ENCODE results near the gene WNK1. TPM values are rescaled to one million over a fixed set of nuclear protein-coding genes. Genes with fewer than 3 reads are reported as not detected.
A peak's percentile ranks its signal among the peaks of the same experiment; 100 is the strongest.

The WNK1 gene
- total RNA-seq, 3 donors from 2014 or later = 173 to 192 (median 176) TPM

GRCh38 chr12:946631-947030 lies 194.3 kb downstream of the WNK1 start:
- H3K27ac ChIP-seq = no peak overlapping the region
- TF ChIP-seq POLR2A (IDR thresholded peaks at IDR 0.05) = no peak
- TF ChIP-seq POLR2AphosphoS5 (IDR thresholded peaks at IDR 0.05) = no peak
- no peak for TF ChIP-seq CTCF (IDR thresholded peaks at IDR 0.05)
- no peaks in the 10 kb centered on the region for H3K36me3 ChIP-seq
- no peak overlapping the region for H3K4me3 ChIP-seq
- no peak for DNase-seq (ENCODE audit: low spot score in 2 of 2)
- intact Hi-C loops (cut with DNase I; ENCODE audit: low total_unique reads) = no loop called here
- H3K9me3 ChIP-seq = no peaks in the 10 kb centered on the region
- H3K27me3 ChIP-seq = no peaks in the 10 kb centered on the region
- H3K4me1 ChIP-seq = peaks cover 0 to 7% of the 10 kb centered on the region in 2 donors

GRCh38 chr12:948238-948637 lies 195.9 kb downstream of the WNK1 start:
- Histone ChIP-seq H3K9me3 (no peaks in the 10 kb centered on the region), H3K36me3 (no peaks in the 10 kb centered on the region), H3K27me3 (no peaks in the 10 kb centered on the region), H3K4me1 (peaks cover 0 to 7% of the 10 kb centered on the region in 2 donors), H3K27ac (peak overlapping the region in 1 of 2 donors; percentile 93), H3K4me3 (peak overlapping the region; percentile 57 to 91 (median 66))
- no peak for DNase-seq (ENCODE audit: low spot score in 2 of 2)
- no peak for TF ChIP-seq POLR2AphosphoS5 (IDR thresholded peaks at IDR 0.05)
- TF ChIP-seq POLR2A (IDR thresholded peaks at IDR 0.05) = no peak
- no peak for TF ChIP-seq CTCF (IDR thresholded peaks at IDR 0.05)
- intact Hi-C loops (cut with DNase I; ENCODE audit: low total_unique reads) = no loop called here

- Histone ChIP-seq H3K9me3 (no peaks in the 10 kb centered on the region), H3K36me3 (no peaks in the 10 kb centered on the region), H3K4me1 (peaks cover 0 to 7% of the 10 kb centered on the region in 2 donors), H3K27ac (peak within 1 kb of the TSS; percentile 90 to 93), H3K27me3 (no peaks in the 10 kb centered on the region), H3K4me3 (peak within 1 kb of the TSS; percentile 57 to 91 (median 66))
- DNase-seq (ENCODE audit: low spot score in 2 of 2) = peak; percentile 94 to 96
- TF ChIP-seq POLR2A (IDR thresholded peaks at IDR 0.05) = peak; percentile 9
- peak; percentile 89 to 99 (median 99) for TF ChIP-seq CTCF (IDR thresholded peaks at IDR 0.05)
- TF ChIP-seq POLR2AphosphoS5 (IDR thresholded peaks at IDR 0.05) = peak; percentile 74 to 90 (median 80)
- intact Hi-C loops (cut with DNase I; ENCODE audit: low total_unique reads) = no loop called here
Measured at GRCh38 chr12:949453-950191, 197.2 kb downstream of the WNK1 start, which contains the start of gene RAD52. TSS of gene RAD52 (minus strand) at chr12:949694. CDS start at chr12:933058, 16,636 bp downstream.

GRCh38 chr12:951176-951575 lies 198.8 kb downstream of the WNK1 start:
- intact Hi-C loops (cut with DNase I; ENCODE audit: low total_unique reads) = no loop called here
- Histone ChIP-seq H3K27ac (no peak overlapping the region), H3K27me3 (no peaks in the 10 kb centered on the region), H3K36me3 (no peaks in the 10 kb centered on the region), H3K4me3 (no peak overlapping the region), H3K4me1 (peaks cover 0 to 7% of the 10 kb centered on the region in 2 donors), H3K9me3 (no peaks in the 10 kb centered on the region)
- TF ChIP-seq POLR2AphosphoS5 (IDR thresholded peaks at IDR 0.05) (no peak), POLR2A (IDR thresholded peaks at IDR 0.05) (no peak)
- no peak for DNase-seq (ENCODE audit: low spot score in 2 of 2)

- no peak overlapping the region for H3K27ac ChIP-seq
- no peaks in the 10 kb centered on the region for H3K4me1 ChIP-seq
- no peaks in the 10 kb centered on the region for H3K27me3 ChIP-seq
- H3K36me3 ChIP-seq = no peaks in the 10 kb centered on the region
- no peak overlapping the region for H3K4me3 ChIP-seq
- intact Hi-C loops (cut with DNase I; ENCODE audit: low total_unique reads) = no loop called here
- no peak for TF ChIP-seq CTCF (IDR thresholded peaks at IDR 0.05)
- no peak for TF ChIP-seq POLR2AphosphoS5 (IDR thresholded peaks at IDR 0.05)
- TF ChIP-seq POLR2A (IDR thresholded peaks at IDR 0.05) = no peak
- H3K9me3 ChIP-seq = no peaks in the 10 kb centered on the region
- no peak for DNase-seq (ENCODE audit: low spot score in 2 of 2)
Measured at GRCh38 chr12:953776-954175, 201.4 kb downstream of the WNK1 start.

Measured in breast epithelium (tissue), 4 donors.